KBM-7 (cell line): ENCODE data around the gene BTBD17.

Source experiments
- DNase-seq: peaks from one replicate; pipeline ENCODE4 v3.0.0-alpha.2; 2015
- in situ Hi-C: fragments of 300-500 bp; cut with MboI; formaldehyde crosslinking; loops from 2 replicates; pipeline ENCODE4 v1.14.3; 2020; ENCODE audit warnings: low sequenced_read_pairs, low pct_unique_long_range_greater_than_20kb, mixed read lengths

Gene BTBD17

DNA sequence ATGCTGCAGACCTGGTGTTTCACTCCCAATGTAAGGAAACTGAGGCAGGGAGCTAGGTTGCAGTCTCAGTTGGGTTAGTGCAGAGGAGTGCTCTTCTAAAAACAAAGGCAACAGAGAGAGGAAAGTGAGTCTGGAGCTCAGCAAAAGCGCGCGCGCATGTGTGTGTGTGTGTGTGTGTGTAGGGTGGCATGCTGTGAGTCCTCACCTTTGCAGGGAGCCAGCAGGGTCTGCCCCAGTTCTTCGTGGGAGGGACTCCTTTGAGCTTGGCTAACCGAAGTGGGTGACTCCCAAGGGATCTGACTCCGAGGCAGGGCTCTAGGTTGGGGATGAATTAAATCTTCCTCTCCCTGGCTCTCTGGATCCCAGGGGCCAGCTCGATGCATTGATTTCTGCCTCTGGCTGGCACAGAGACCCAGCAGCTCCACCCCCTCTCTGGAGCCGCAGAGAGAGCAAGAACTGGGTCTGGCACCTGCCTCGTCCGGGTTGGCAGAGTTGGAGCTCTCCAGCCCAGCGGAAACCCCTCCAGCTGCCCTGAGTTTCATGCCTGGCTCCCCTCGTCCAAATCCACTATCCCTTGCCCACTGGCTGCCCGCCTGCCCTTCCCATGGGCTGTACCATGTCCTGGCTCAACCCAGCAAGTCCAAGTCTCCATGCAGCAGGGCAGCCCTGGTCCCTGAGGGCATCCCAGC, 1.3 kb upstream of the BTBD17 start:
- in situ Hi-C loops: no loop called here
- DNase-seq: no peak

DNA sequence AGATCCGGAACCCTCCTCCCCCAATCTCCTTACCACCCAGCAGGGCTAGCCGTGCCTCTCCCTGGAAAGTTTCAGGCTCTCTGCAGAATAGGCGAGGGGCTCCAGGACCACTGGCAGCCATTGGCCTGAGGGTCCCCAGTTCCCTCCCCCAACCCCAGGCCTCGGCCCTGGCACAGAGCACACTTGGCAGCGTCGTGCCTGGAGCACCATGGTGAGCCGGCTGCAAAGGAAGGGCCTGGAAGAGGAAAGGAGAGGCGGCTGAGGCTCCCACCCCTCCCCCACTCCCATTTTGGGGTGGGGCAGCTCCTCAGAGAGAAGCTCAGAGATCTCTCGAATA, 369 bp upstream of the BTBD17 start:
- DNase-seq: no peak
- in situ Hi-C loops: no loop called here

DNA sequence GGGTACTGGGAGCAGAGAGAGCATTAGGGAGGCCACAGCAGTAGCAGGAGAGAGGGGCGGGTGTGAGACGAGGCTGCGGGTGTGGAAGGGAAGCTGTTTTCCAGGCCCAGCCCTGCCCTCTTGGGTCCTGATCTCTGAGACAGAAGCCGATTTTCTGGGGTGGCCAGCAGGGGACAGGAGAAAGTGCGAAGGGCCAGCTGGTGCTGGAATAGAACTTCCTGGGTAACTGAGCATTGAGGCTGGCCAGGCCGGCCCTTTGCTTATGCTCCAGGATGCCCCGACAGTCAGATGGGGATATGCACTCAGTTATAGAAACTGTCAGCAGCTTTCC, 804 bp downstream of the BTBD17 start:
- in situ Hi-C loops: no loop called here
- DNase-seq: no peak

DNA sequence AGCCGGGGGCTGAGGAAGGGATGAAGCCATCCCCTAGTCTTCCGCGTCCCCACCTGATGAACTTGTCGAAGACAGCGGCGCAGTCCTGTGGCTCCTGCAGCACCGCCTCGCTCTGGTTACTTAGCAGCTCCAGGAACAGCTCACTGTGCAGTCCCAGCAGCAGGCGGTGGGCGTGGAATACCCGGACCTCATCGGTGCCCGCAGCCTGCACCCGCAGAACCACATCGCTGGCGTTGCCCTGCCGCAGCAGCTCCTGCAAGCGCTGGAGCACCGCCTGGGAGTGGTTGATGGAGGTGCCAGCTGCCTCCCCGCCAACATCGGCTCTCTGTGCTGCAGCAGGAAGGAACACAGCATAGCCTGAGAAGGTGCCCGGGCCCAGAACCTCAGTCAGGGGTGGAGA, 1.8 kb downstream of the BTBD17 start:
- no peak for DNase-seq
- in situ Hi-C loops: no loop called here

DNA sequence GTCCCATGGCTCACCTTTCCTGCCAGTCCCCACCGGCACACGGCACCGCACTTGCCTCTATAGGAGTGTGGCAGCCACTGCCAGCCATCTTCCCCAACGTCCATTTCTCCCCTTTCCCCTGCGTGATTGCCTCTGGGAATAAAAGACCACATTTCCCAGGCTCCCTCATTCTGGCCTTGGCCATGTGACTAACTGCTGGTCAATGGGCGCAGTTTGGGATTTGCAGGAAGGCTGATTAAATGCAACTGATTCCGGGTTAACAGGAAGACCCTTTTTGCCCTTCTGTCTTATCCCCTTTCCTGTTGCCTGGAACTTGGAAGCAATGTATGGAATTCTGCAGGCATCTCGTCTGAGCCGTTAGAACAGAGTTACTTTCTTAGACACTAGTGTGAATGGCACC, 3.0 kb downstream of the BTBD17 start:
- no peak for DNase-seq
- in situ Hi-C loops: no loop called here

DNA sequence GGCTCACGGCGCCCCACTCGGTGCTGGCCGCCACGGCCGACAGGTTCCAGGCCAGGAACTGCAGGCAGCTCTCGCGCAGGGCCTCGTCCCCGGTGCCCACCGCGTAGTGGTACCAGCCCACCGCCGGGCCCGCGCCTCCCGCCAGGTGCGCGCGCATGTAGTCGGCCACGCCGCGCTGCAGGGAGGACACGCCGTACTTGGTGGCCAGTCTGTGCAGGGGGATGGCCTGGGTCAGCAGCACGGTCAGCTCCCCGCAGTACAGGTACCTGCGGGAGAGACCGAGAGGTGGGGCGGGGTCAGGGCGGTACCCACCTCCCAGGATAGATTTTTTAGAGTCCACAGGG, 4.2 kb downstream of the BTBD17 start:
- in situ Hi-C loops: no loop called here
- DNase-seq: no peak

DNA sequence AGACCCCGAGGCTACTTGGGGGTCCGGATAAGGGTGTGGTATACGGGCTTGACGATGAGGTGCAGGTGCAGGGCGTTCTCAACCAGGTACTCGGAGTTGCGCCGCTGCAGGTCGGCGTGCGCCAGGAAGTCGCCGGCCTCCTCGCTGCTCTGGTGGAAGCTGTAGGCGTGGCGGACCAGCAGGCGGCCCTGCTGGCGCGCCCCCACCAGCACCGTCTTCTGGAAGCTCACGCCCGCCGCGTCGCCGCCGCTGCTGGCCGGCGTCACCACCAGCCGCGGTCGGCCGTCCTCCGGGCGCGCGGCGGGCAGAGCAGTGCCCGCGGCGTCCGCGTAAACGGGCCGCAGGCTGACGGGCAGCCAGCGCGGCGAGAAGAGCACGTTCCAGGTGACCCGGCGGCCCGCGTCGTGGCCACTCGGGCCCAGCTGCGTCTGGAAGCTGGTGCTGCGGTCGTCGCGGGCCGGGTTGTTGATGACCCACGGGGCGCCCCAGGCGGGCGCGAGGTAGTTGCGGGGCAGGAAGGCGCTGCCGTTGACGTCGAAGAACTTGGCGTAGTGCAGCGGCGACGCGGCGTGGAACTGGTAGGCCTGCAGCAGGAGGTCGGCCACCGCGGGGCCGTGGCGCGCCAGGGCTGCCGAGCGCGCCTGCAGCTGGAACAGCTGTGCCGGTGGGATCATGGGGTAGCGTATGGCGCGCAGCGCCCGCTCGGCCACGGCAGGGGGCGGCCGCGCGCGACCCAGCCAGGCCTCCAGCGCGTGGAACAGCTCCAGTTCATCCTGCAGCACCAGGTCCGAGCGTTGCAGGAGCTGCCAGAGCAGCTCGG, 4.8 kb downstream of the BTBD17 start:
- in situ Hi-C loops: no loop called here
- no peak for DNase-seq

DNA sequence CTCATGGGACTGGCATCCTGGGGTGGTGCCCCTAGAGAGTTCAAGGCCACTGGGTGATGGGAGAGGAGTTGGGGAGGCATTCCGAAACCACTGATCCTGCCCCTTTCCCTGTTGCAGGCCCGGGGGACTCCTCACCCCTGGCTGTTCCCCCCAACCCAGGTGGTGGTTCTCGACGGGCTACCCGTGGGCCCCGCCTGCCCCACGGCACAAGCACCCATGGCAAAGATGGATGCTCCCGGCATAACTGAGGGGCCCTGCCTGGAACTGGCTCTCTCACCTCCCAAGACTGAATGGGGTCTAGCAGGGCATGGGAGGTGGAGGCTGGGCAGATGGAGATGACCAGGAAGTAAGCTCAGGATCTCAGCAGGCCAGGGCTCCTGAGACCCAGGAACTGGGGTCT, 6.6 kb downstream of the BTBD17 start:
- in situ Hi-C loops: no loop called here

DNA sequence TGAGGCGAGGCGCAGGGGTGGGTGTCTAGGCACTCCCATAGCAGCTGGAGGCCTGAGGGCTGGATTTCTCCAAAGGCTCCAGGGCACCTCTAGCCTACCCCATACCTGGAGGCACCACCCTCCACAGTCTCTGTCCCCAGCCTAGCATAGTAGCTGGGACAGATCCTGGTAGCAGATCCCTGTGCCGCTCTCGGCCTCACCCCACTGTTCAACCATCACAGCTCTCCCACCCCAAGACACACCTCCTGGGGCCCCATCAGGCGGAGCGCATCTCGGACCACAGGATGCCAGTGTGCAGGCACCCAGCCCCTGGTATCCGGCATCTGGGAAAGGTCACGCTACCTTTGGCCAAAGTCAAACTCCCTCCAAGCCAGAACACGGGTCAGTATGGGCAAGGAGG, 7.1 kb downstream of the BTBD17 start:
- in situ Hi-C loops: no loop called here
- no peak for DNase-seq

More for the DNA sequence above, 6.6 kb downstream of the BTBD17 start:
- no peak for DNase-seq

DNA sequence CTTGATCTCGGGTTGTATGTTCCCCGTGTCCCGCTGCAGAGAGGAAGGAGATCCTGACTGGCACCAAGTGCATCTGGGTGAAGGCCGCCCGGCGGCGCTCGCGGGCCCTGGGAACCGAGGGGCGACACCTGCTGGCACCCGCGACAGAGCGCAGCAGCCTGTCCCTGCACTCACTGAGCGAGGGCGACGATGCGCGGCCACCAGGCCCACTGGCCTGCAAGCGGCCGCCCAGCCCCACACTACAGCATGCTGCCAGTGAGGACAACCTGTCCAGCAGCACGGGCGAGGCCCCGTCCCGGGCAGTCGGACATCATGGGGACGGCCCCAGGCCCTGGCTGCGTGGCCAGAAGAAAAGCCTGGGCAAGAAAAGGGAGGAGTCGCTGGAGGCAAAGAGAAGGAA, 7.5 kb downstream of the BTBD17 start:
- in situ Hi-C loops: no loop called here
- DNase-seq: peak; percentile 77

DNA sequence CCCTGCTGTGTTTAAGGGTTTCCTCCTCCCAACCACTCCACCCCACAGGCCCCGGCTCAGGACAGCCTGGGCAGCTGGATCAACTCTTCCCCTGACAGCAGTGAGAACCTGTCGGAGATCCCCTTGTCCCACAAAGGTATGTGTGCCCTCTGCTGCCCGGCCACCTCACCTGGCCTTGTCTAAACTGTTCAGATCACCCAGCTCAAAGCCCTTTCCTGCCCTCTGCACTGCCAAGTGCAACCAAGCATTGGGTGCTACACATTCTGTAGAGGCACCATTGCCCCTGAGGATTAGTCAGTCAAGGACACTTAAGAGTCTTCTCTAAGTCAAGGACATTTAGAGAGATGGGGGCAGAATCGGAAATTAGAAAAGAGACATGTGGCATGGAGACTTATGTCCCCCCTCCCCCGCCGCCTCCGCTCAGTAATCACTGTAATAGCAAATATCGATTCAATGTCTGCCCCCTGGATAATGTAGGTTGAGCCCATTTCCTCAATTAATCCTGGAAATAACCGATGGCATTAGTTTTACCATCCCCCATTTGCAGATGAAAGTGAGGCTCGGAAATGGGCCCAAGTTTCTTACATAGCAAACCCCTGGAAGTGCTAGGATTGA, 8.1 kb downstream of the BTBD17 start:
- no peak for DNase-seq
- in situ Hi-C loops: no loop called here

DNA sequence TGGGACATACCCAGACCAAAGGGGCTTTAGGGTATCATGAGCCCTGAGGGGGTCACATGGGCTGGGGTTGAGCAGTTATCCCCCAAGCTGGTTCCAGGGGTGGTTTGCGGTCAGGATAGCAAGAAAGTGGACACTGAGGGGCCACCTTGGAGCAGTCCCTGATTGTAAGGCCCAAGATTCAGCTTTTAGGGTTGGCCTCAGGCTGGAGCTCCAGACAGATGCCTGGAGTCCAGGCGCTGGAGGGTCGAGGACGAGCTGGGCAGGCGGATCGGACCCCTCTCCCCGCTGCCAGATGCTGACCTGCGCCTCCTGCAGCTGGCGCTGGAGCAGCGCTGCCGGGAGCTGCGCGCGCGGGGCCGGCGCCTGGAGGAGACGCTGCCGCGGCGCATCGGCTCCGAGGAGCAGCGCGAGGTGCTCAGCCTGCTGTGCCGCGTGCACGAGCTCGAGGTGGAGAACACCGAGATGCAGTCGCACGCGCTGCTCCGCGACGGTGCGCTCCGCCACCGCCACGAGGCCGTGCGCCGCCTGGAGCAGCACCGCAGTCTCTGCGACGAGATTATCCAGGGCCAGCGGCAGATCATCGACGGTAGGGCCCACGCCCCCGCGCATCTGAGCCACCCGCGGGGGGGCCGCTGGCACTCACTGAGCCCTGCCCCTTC, 10.0 kb downstream of the BTBD17 start:
- no peak for DNase-seq
- in situ Hi-C loops: no loop called here

DNA sequence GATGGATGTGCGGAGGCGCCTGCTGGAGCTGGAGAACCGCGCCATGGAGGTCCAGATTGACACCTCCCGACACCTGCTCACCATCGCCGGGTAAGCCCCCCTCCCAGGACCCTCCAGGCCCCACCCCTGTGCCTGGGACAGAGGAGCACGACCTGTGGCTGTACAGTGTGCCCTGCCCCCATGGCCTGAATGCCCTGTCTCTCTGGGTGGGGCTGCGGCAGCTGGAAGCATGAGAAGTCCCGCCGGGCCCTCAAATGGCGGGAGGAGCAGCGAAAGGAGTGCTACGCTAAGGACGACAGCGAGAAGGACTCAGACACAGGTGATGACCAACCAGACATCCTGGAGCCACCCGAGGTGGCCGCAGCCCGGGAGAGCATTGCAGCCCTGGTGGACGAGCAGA, 11.2 kb downstream of the BTBD17 start:
- DNase-seq: no peak
- in situ Hi-C loops: no loop called here

DNA sequence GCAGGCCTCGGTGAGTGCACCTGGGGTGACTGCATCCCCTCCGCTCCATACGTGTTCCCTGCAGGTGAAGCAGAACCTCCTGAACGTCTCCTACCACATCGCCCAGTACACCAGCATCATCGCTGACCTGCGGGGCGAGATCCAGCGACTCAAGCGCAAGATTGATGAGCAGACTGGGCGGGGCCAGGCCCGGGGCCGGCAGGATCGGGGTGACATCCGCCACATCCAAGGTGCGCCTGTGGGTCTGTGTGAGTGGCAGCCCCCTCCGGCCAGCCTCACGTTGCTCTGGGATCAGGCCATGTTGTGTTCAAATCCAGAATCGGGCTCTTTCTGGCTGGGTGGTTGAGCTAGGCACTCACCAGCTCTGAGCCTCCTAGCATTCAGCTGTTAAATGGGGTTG, 12.5 kb downstream of the BTBD17 start:
- DNase-seq: no peak
- in situ Hi-C loops: no loop called here

DNA sequence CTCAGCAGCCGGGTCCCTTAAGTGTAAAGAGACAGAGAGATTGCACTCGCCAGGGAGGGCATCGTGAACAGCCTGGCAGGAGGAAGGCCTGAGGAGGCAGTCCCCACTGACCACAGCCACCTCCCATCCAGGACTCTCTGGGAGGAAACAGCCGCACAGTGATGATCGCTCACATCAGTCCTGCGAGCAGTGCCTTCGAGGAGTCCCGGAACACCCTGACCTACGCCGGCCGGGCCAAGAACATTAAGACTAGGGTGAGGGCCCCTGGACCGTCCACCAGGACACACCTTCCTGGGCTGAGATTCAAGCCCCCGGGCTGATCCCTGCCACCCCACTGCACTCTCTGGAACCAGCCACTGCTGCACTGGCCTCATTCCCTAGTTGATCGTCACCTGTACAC, 14.0 kb downstream of the BTBD17 start:
- in situ Hi-C loops: no loop called here
- no peak for DNase-seq

DNA sequence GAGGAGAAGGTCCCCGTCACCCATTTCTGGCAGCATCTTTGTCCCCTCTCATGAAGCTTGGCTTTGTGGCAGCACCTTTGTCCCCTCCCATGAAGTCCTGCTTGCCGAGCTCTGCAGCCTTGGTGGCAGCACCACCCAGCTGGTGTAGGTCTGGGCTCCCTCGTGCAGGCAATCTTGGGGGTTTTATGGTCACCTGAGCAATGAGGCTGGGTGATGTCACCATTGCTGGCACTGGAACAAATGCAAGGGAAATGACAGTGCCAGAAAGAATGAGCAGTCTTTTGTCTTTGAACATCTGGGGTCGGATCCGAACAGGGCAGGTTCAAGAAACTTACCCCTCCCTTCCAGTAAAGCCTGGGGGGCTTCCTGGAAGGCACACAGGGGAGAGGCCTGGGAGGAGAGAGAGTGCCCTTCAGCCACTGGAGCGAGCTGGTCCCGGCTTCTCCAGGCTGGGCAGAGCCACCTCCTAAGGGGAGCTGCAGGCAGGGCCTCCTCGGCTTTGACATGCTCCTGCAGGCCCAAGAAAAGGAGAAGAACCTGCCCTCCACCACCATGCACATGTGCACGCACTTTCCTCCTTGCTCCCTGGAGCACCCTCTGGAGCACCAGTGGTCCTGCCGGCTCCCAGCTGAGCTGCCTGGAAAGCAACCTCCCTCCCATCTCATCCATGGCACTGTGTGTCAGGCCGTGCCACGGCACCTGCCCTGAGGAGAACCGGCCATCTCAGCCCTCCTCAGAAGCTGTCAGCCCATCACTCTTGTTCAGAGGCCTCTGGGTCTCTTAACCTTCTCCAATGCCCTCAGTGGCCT, 16.0 kb downstream of the BTBD17 start:
- no peak for DNase-seq
- in situ Hi-C loops: no loop called here

DNA sequence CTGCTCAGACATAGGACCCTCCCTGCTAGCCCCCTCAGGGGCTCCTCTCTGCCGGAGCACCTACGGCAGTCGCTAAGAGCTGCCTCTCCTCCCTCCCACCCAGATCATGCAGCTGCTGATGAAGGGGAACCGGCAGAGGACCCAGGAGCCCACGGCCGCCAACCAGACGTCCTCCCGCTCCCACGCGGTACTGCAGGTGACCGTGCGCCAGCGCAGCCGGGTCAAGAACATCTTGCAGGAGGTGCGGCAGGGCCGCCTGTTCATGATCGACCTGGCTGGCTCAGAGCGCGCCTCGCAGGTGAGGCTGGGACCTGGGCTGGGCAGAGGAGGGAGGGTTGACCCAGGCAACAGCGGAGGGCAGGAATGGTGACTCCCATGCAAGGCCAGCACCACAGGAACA, 17.0 kb downstream of the BTBD17 start:
- in situ Hi-C loops: no loop called here
- DNase-seq: no peak

DNA sequence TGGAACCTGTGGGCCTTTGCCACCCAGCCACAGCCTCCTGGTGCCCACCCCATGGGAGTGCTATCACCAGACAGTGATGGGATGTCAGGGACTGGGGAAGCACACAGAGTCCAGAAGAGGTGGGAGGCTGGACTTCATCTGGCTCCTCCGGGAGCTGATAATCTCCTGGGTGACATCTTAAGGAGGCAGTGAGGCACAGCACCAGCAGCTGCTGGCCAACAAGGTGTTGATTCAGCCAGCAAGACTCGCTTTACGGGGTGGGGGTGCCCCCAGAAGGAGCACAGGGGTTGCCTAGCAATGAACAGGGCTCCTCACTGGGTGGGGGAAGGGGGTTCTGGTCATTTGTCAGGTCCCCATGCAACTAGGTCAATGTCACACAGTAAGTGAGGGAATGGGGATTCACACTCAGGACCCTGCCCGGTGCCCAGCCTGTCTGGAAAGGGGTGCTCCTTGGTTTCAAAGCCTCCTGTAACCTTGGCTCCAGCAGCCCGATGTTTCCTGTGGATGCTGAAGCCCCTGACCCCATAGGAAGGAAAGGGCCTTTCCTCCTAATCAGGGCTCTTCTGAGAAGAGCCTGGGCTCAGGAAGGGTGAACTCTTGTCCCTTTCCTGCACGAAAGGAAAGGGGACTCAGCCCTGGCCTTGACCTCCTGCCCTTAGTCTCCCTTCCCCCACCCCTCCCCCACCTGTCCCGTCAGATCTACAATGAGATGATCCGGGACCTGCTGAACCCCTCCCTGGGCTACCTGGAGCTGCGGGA, 18.0 kb downstream of the BTBD17 start:
- in situ Hi-C loops: no loop called here
- DNase-seq: no peak

DNA sequence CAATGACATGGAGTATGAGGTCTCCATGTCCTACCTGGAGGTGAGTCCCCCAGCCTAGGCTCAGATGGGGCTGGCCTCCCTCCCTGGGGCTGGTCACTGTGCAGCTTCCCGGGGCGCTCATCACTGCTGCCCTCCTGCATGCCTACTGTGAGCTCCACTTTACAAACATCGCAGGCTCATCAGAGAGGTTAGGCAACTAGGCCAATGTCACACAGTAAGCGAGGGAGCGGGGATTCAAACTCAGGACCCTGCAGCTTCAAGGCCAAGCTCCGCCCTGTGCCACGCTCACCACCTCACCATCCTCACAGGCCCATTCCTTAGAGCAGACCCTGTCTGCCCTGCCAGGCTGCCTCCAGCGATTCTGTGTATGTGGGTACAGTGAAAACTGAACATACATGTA, 18.5 kb downstream of the BTBD17 start:
- no peak for DNase-seq
- in situ Hi-C loops: no loop called here
